Adrenal gland (tissue), 19 donors: ENCODE measurements around the gene DAB2IP. TPM values are rescaled to one million over a fixed set of nuclear protein-coding genes. Genes with fewer than 3 reads are reported as not detected.

Source experiments
- DNase-seq, 7 donors: peaks; one replicate each; pipeline ENCODE4 v3.0.0-alpha.2; 2019 to 2020
- H3K27ac ChIP-seq, 5 donors: fragments of 200-600 bp; sonication (generic) in 4 of 5; 1 replicate in 3 of 5; 2 replicates in 2 of 5; pipeline versions ENCODE4 v1.5.1 to v1.8.0; 2016 to 2020; ENCODE audit warnings: mild to moderate bottlenecking in 1 of 5
- H3K27me3 ChIP-seq: fragments of 200-600 bp; 2 replicates; pipeline ENCODE4 v1.8.0; 2021
- H3K36me3 ChIP-seq, 2 donors: fragments of 200-600 bp; replicated peaks in 1 of 2; 1 replicate in 1 of 2; 2 replicates in 1 of 2; pipeline versions ENCODE4 v1.5.1 to v1.8.0; 2018 to 2022
- H3K4me1 ChIP-seq, 2 donors: fragments of 200-600 bp; replicated peaks in 1 of 2; 1 replicate in 1 of 2; 2 replicates in 1 of 2; pipeline versions ENCODE4 v1.5.1 to v1.8.0; 2018 to 2021
- H3K4me3 ChIP-seq, 4 donors: fragments of 200-600 bp; sonication (generic) in 3 of 4; one replicate each; pipeline ENCODE4 v1.5.1; 2016 to 2018
- H3K9me3 ChIP-seq, 3 donors: fragments of 200-600 bp; sonication (generic) in 1 of 3; replicated peaks in 1 of 3; 1 replicate in 2 of 3; 2 replicates in 1 of 3; pipeline versions ENCODE4 v1.5.1 to v1.8.0; 2016 to 2021
- CTCF ChIP-seq, 6 experiments: fragments of 450-650 bp in 4 of 6; fragments of 200-600 bp in 2 of 6; sonication (generic) in 1 of 6; IDR thresholded peaks; 1 replicate in 5 of 6; 2 replicates in 1 of 6; pipeline versions ENCODE4 v1.5.1 to v1.8.0; 2016 to 2021; ENCODE audit warnings: antibody characterized with exemption in 6 of 6, mild to moderate bottlenecking in 2 of 6, moderate library complexity in 1 of 6
- POLR2A ChIP-seq, 2 donors: fragments of 450-650 bp; IDR thresholded peaks; one replicate each; pipeline ENCODE4 v1.6.1; 2017; ENCODE audit warnings: antibody characterized with exemption in 2 of 2, mild to moderate bottlenecking in 2 of 2, moderate library complexity in 1 of 2
- WGBS, 4 donors: extraction: QIAGEN DNeasy Blood & Tissue Kit in 2 of 4; methylation state at CpG; one replicate each; pipeline versions ENCODE4 v1.1.5 to v1.1.7; 2013 to 2017; 5-methylcytosine and 5-hydroxymethylcytosine counted together
- intact Hi-C, 2 donors: fragments of 100-400 bp; cut with DNase I; formaldehyde crosslinking; loops; one replicate each; pipeline versions ENCODE4 v1.14.1 to v1.15.0; 2022 to 2023
- long read RNA-seq, 10 donors: library from polyadenylated mRNA in 3 of 10; unstranded in 2 of 10; stranded (forward) in 1 of 10; transcript quantifications; one replicate each; pipeline ENCODE4 v2.0.0 and lab custom pipeline, GENCODE V29; 2021 to 2026
- polyA plus RNA-seq, 3 donors: library from polyadenylated mRNA; stranded (reverse); fragments of 200-250 nt in 2 of 3; fragments of 350-450 nt in 1 of 3; fragmentation: Illumina TruSeq in 1 of 3; extraction: RNeasy Lipid Tissue Mini Kit (QIAGEN cat#74804) in 1 of 3; gene quantifications; one replicate each; pipeline ENCODE4 v1.2.3, GENCODE V29; 2013 to 2014
- total RNA-seq, 9 donors: library from RNA; depleted of rRNA in 4 of 9; stranded (reverse); fragments of >200 nt in 4 of 9; fragments of 120-200 nt in 1 of 9; fragmentation: NEBNext Ultra II Directional in 1 of 9; extraction: Animal tissue kit (Norgen Biotek cat#: 25700) in 1 of 9; gene quantifications; one replicate each; pipeline versions ENCODE4 v1.1.0 to v1.2.4, GENCODE V29; 2013 to 2023
- donor health status: healthy with polysubstance abuse.
- donor health status: Bipolar disorder and iron deficiency.
- donor health status: DM: yes; HTN: yes; CAD: no.
- donor health status: DM: no; HTN: no; CAD: no.
- donor health status: DM: no; HTN: no; CAD: no.
- donor health status: DM: yes; HTN: yes; CAD: no.

DAB2IP gene
- total RNA-seq (10 to 100 TPM; 12.0 to 52.2 (median 46.8) TPM), polyA plus RNA-seq (10 to 100 TPM; 13.2 to 47.7 (median 20.3) TPM)
- long read RNA-seq, donor 1 = 0 reads
- long read RNA-seq, donor 2 = 0 reads
- long read RNA-seq, donor 3 = 0 reads
- long read RNA-seq, donor 4, partial matches to known transcripts = 0 of 2 reads
- long read RNA-seq, donor 4, other reads (novel, unspliced or antisense) = 2 of 2 reads
- long read RNA-seq, donor 5, partial matches to known transcripts = 3 of 23 reads
- long read RNA-seq, donor 5, other reads (novel, unspliced or antisense) = 20 of 23 reads
- long read RNA-seq, donor 6, partial matches to known transcripts = 7 of 7 reads
- long read RNA-seq, donor 6, other reads (novel, unspliced or antisense) = 0 of 7 reads
- long read RNA-seq, donor 7, partial matches to known transcripts = 0 of 1 reads
- long read RNA-seq, donor 7, other reads (novel, unspliced or antisense) = 0 of 1 reads
- long read RNA-seq, donor 8 = 0 reads
- long read RNA-seq, donor 9 = 0 reads
- long read RNA-seq, donor 10 = 0 reads

DNA sequence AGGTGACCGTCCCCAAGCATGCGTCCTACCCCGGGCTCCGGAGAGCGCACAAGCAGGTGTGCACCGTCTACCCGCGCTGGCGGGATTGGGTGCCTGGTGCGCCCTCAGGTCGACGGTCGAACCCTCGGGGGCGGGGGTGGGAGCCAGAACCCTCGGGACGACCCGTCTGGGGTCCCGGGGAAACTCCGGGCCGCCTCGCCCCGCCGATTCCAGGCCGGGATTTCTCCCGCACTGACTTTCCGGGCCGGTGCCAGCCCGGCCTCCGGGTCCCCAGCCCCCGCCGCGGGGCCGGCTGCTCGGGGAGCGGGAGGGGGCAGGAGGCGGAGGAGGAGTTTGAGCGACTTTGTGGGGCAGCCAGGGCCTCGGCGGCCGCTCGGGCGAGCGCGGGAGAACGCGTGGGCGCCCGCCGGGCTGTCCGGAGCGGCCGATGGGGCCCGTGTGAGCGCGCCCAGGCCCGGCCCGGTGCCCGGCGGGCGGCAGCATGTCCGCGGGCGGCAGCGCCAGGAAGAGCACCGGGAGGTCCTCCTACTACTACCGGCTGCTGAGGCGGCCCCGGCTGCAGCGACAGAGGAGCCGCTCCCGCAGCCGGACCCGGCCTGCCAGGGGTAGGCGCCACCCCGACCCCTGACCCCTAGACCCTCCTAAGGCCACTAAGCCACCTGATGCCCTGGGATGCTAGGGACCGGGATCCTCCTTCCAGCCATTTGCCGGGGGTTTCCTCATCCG lies at the start of gene DAB2IP:
Gene DAB2IP (plus strand): TSS at position 340 of the 726 bp plus-strand sequence. CDS start 142 bp downstream, at position 482.
- no peaks in the 10 kb centered on the region for H3K36me3 ChIP-seq
- H3K4me1 ChIP-seq = peaks cover 9 to 22% of the 10 kb centered on the region in 2 donors
- intact Hi-C loops = no loop called here
- peak within 1 kb of the TSS in 2 of 4 donors; percentile 53 to 61 for H3K4me3 ChIP-seq
- TF ChIP-seq POLR2A (IDR thresholded peaks at IDR 0.05) (peak in 1 of 2 donors; percentile 21), CTCF (IDR thresholded peaks at IDR 0.05) (no peak)
- 2 to 20% (median 2%) methylated on average over 3 to 79 of the region's 79 CpGs; no CpG with 5 or more reads in 1 of the 4 donors for WGBS, 4 donors
- H3K27ac ChIP-seq = peak within 1 kb of the TSS in 1 of 5 donors; percentile 45
- no peaks in the 10 kb centered on the region for H3K9me3 ChIP-seq
- DNase-seq = peak in 6 of 7 donors; percentile 43 to 63 (median 60)
- H3K27me3 ChIP-seq = no peaks in the 10 kb centered on the region

- Histone ChIP-seq H3K4me3 (no peak overlapping the region), H3K4me1 (peaks cover 25 to 45% of the 10 kb centered on the region in 2 donors), H3K36me3 (no peaks in the 10 kb centered on the region), H3K27me3 (no peaks in the 10 kb centered on the region), H3K9me3 (no peaks in the 10 kb centered on the region), H3K27ac (no peak overlapping the region)
- no peak for DNase-seq
- 91 to 92% (median 91%) methylated on average over 7 of the region's 7 CpGs for WGBS, 4 donors
- intact Hi-C loops = no loop called here
- no peak for TF ChIP-seq CTCF (IDR thresholded peaks at IDR 0.05)
- no peak for TF ChIP-seq POLR2A (IDR thresholded peaks at IDR 0.05)
Measured at GRCh38 chr9:121603028-121603427, 48.4 kb upstream of the DAB2IP start.

GRCh38 chr9:121604242-121604641 lies 47.2 kb upstream of the DAB2IP start:
- Histone ChIP-seq H3K27me3 (no peaks in the 10 kb centered on the region), H3K36me3 (no peaks in the 10 kb centered on the region), H3K27ac (peak overlapping the region in 2 of 5 donors; percentile 3 to 10), H3K4me3 (no peak overlapping the region), H3K9me3 (no peaks in the 10 kb centered on the region), H3K4me1 (peaks cover 25 to 45% of the 10 kb centered on the region in 2 donors)
- intact Hi-C loops = no loop called here
- no peak for TF ChIP-seq POLR2A (IDR thresholded peaks at IDR 0.05)
- no peak for TF ChIP-seq CTCF (IDR thresholded peaks at IDR 0.05)
- peak in 2 of 7 donors; percentile 38 to 40 for DNase-seq
- 48 to 61% (median 53%) methylated on average over 4 of the region's 4 CpGs for WGBS, 4 donors

DNA sequence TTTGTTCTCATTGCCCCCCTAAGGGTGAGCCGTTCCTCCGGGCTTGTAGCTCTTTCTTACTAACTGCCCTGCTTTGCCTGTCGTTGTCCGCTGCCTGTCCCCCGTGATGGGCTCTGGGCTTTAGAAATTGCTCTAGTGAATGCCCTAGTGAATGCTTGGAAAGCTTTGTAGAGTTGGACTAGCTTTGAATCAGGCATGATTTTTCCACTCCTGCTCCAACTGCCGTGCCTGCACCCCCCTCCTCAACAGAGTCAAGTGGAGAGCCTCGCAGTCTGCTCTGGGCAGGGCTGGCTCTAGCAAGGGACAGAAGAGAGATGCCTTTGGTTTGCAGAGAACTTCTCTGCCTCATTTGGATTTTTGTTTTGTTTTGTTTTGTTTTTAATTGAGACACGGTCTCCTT lies 46.8 kb upstream of the DAB2IP start:
- no peaks in the 10 kb centered on the region for H3K27me3 ChIP-seq
- TF ChIP-seq CTCF (IDR thresholded peaks at IDR 0.05) = no peak
- no peak for TF ChIP-seq POLR2A (IDR thresholded peaks at IDR 0.05)
- H3K4me3 ChIP-seq = no peak overlapping the region
- WGBS, 4 donors = 91 to 95% (median 92%) methylated on average over 8 of the region's 8 CpGs
- no peak for DNase-seq
- H3K27ac ChIP-seq = peak overlapping the region in 2 of 5 donors; percentile 3 to 10
- intact Hi-C loops = no loop called here
- no peaks in the 10 kb centered on the region for H3K36me3 ChIP-seq
- no peaks in the 10 kb centered on the region for H3K9me3 ChIP-seq
- peaks cover 24 to 47% of the 10 kb centered on the region in 2 donors for H3K4me1 ChIP-seq
